Epidermal melanocyte (primary cell): ENCODE results near the gene CLSTN1.
"Not testable (repeated sequence)": the region's sequence is repeated elsewhere in the genome, so short reads cannot be mapped to it uniquely, and the experiment has no call there.

Experiments used
- DNase-seq: peaks from one replicate; pipeline ENCODE4 v3.0.0; 2011; ENCODE audit warnings: low spot score; ENCODE audit not compliant: insufficient read length

The CLSTN1 gene

GRCh38 chr1:9826616-9827015 lies 2.9 kb upstream of the CLSTN1 start:
- no peak for DNase-seq

DNA sequence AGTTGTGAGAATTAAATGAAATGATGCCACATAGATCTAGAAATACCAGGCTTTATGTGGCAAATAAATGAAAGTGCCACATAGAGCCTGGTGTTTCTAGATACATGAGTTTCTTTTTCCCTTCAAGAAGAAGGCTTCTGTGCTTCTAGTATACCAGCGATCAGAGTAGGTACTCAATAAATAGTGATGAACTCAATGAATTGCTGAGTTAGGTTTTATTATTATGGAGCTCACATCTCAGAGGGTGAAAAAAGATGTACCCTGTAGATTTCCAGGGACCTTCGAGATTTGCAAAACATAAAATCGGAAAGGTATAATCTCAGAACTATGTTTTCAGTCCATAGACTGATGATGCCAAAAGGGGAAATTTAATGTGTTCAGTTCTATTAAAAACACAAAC lies 2.3 kb upstream of the CLSTN1 start:
- DNase-seq: no peak

GRCh38 chr1:9825093-9826074 lies 1.6 kb upstream of the CLSTN1 start:
- no peak for DNase-seq

DNA sequence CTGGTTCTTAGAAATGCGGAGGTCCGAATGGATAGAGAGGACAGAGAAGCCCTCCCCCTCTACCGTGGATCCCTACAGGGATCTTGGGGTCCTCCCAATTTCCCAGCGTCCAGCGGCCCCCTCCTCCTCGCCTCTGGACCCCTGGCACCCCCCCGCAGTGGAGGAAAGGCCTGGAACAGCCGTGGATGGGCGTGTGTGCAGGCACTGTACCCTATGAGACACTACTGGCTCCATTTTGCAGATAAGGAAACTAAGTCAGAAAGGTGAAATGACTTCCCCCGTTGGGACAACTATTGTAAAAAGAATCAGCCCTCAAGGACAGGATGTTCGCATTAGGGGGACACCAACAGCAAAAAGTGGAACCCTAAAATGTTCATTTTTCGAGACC lies 931 bp upstream of the CLSTN1 start:
- no peak for DNase-seq

DNA sequence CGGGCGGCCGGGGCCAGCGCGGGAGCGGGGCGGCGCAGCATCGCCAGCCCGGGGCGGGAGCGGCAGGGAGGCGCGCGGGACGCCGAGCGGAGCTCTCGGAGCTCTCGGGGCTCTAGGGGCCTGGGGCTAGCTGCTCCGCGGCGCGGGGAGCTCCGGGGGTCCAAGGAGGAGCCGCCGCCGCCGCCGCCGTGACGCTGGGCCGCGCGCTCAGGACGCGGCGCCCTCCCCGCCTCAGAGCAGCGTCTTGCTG lies 147 bp downstream of the CLSTN1 start:
- DNase-seq: no peak

- no peak for DNase-seq
These were observed 670 bp downstream of the CLSTN1 start for GRCh38 chr1:9822897-9823692.

GRCh38 chr1:9822490-9822889 lies 1.3 kb downstream of the CLSTN1 start:
- DNase-seq: no peak

DNA sequence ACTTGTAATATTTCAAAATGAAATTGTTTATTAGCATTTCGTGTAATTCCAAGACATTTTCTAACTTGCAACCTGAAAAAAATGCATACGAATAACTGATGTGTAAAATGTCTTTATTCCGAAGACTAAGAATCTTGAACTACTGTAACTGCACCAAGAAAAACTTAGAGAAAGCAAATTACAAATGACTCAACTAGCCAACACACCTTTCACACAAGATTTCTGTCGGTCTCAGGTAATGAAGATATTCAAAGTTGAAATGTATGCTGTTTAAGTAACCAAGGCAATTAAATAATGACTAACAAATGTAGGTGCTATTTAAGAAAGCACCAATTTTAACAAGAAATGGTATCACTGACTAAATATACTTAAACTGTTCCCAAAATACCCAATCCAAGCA lies 2.1 kb downstream of the CLSTN1 start:
- DNase-seq: no peak

GRCh38 chr1:9820521-9820920 lies 3.2 kb downstream of the CLSTN1 start:
- DNase-seq: no peak

DNA sequence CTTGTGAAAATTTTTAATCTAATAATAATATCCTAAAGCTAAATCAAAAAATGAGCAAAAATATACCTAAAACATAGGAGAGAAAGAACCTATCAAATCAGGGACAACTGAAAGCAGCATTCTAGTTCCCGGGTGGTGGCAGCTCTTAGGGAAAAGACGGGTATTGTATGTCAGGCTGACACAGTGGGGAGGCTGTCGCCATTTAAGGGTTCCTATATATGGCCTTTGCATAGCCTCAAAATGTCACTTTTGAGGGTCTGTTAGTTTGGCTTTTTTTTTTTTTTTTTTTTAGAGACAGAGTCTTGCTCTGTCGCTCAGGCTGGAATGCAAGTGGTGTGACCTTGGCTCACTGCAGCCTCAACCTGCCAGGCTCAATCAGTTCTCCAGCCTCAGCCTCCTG lies 6.0 kb downstream of the CLSTN1 start:
- no peak for DNase-seq

DNA sequence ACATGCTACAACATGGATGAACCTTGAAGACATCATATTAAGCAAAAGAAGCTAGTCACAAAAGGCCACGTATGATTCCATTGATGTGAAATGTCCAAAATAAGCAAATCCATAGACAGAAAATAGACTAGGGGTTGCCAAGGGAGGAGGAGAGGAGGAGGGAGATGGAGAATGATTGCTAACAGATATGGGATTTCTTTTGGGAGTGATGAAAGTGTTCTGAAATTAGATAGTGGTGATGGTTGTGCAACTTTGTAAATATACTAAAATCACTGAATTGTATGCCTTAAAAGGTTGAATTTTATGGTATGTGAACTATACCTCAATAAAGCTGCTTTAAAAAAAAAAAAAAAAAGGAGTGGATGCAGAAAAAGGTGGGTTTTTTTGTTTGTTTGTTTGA lies 7.6 kb downstream of the CLSTN1 start:
- DNase-seq: no peak

DNA sequence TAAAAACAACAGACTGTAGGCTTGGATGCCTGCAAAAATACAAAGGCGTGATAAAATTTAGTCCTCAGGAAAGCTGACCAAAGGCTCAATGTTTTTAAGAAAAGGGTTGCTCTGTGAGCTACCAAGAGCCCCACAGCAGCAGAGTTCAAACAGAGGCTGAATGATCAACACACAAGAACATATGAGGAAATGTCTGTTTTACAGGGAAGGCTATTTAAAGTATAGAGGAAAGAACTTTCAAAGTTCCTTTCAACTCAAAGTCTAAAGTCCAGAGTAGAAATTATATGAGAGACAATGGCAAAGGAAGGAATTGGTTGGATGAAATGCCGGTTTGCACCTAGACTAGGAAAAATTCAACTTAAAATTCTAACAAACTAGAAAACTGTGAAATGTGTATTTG lies 8.6 kb downstream of the CLSTN1 start:
- no peak for DNase-seq

DNA sequence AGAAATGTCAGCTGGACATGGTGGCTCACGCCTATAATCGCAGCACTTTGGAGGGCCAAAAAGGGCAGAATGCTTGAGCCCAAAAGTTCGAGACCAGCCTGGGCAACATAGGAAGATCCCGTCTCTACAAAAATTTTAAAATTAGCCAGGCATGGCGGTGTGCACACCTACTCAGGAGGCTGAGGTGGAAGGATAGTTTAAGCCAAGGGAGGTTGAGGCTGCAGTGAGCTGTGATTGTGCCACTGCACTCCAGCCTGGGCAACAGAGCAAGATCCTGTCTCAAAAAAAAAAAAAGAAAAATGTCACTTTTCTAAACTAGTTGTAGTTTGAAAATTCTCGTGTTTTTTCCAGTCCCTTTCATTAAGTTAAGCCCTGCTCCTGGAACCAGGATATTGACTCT lies 9.1 kb downstream of the CLSTN1 start:
- no peak for DNase-seq

DNA sequence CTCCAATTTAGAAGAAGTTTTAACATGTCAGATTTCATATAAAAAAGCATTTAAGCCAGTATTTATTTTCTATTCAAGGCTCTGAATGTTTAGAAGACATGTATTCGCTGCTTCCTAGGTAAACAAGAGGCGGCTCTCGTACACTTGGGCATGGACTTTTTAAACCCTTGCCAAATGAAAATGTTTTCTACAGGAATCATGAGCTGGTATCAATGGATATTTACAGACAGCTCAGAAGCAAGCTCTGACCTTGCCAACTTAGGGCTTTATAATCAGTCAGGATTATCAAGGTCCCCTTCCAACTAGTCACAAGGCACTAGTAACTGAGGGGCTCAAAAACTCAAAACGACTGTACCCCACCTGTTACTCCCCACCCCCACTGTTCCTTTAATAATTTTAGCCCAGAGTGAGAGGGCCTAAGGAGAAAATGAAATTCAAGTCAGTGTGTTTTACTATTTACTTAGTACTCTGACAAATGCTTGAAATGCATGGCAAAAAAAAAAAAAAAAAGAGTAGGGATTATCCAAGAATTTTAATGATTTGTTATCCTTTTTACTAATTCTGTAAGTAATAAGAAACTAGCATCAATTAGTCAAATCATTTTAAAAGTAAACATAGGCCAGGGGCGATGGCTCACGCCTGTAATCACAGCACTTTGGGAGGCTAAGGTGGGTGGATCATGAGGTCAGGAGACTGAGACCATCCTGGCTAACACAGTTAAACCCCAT lies 12.4 kb downstream of the CLSTN1 start:
- no peak for DNase-seq

- no peak for DNase-seq
These were observed 14.7 kb downstream of the CLSTN1 start for GRCh38 chr1:9809100-9809510.

DNA sequence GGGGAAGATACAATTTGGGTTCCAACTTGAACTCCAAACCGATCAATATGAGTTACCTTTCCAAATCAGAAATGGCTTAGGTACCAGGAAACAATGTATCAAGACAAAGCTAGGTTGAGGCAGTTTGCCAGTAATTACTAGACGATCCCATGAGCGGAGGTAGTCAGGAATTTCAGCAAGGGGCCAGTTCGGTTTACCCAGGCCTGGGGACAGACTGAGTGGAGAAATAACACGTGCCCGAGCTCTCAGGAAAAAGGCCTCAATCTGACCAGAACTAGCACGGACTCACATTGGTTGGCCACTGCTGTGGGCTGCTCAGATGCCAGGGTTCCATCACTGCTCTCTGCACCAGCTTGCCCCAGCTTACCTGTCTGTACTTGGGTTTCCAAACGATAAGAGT lies 15.3 kb downstream of the CLSTN1 start:
- no peak for DNase-seq

DNA sequence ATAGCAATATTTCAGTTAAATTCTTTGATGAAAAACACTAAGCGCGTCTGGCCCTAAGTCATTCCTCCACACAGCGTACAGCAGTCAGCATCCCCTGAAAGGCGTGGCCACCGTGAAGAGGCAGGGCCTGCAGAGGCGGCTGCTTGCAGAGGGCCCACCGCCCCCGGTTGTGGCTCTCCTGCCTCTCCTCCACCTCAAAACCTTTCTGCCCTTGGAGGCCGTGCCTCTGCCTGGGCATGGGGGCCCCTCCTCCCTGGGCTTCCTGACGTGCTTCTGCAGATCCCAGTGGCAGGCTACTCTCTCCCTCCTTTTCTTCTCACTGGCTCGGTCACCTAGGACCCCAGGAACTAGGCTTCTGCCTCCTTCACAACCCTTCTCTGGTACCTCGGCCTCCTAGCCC lies 16.2 kb downstream of the CLSTN1 start:
- DNase-seq: no peak

DNA sequence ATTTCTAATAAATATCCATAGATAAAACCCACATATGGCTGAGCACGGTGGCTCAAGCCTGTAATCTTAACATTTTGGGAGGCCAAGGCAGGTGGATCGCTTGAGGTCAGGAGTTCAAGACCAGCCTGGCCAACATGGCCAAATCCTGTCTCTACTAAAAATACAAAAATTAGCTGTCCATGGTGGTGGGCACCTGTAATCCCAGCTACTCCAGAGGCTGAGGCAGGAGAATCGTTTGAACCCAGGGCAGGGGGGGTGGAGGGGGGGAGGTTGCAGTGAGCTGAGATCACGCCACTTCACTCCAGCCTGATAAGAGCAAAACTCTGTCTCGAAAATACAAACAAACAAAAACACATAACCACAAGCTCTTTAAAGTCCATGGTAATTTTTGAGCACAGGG lies 17.8 kb downstream of the CLSTN1 start:
- DNase-seq: not testable (repeated sequence)

GRCh38 chr1:9805006-9805508 lies 18.7 kb downstream of the CLSTN1 start:
- DNase-seq: no peak

- not testable (repeated sequence) for DNase-seq
These were observed 20.5 kb downstream of the CLSTN1 start for GRCh38 chr1:9803003-9803918.

DNA sequence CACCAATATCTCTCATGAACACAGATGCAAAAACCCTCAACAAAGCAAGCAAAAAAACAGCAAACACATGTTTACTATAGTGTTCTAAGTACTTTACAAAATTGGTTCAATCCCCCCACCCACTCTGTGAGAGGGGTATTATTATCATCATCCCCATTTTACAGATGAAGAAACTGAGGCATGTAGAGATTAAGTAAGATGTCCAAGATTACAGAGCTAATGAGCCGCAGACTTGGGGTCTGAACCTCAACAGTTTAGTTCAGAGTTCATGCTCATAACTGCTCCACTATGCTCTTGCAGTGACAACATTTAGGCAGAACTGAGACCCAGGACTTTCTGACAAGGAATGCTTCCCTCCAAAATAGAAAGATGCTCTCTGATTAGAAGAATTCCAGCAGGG lies 21.9 kb downstream of the CLSTN1 start:
- no peak for DNase-seq
